PC-9 (cell line): ENCODE data around the gene MLN. TPM values are rescaled to one million over a fixed set of nuclear protein-coding genes. Genes with fewer than 3 reads are reported as not detected.

Source experiments
- BruUV-seq: library from RNA; stranded (reverse); fragments of 400-500 nt; replicated peaks from 2 replicates; lab custom pipeline; 2021; lab: Mats Ljungman, UMichigan
- CTCF ChIA-PET: fragments of 300-600 bp; sonication (Branson Sonifier 250); formaldehyde crosslinking; loops from one replicate; lab custom pipeline; 2022; ENCODE audit warnings: antibody characterized with exemption; lab: Charles Lee
- POLR2A ChIA-PET: fragments of 300-600 bp; sonication (Branson Sonifier 250); formaldehyde crosslinking; loops from one replicate; lab custom pipeline; 2022; ENCODE audit warnings: antibody characterized with exemption; ENCODE audit not compliant: unreplicated experiment; lab: Charles Lee
- DNase-seq, 2 experiments: peaks; one replicate each; pipeline versions ENCODE4 v3.0.0 to v3.0.0-alpha.2; 2015 to 2022; ENCODE audit warnings: mixed read lengths in 1 of 2
- H2AFZ ChIP-seq: fragments of 200-600 bp; sonication (generic); 2 replicates; pipeline ENCODE4 v1.8.1; 2017; ENCODE audit warnings: antibody characterized with exemption
- H3F3A ChIP-seq: fragments of 200-600 bp; sonication (generic); 2 replicates; pipeline ENCODE4 v1.8.1; 2017; ENCODE audit warnings: antibody characterized with exemption, mild to moderate bottlenecking, low read depth; ENCODE audit not compliant: insufficient read depth
- H3K27ac ChIP-seq: fragments of 200-600 bp; sonication (generic); 2 replicates; pipeline ENCODE4 v1.6.1; 2016; ENCODE audit warnings: mixed run types
- H3K27me3 ChIP-seq: fragments of 200-600 bp; sonication (generic); 2 replicates; pipeline ENCODE4 v1.6.1; 2016; ENCODE audit warnings: low read depth, mixed run types; ENCODE audit not compliant: insufficient read depth
- H3K36me3 ChIP-seq: fragments of 200-600 bp; sonication (generic); 2 replicates; pipeline ENCODE4 v1.6.1; 2016; ENCODE audit warnings: low read depth, mixed run types
- H3K4me1 ChIP-seq: fragments of 200-600 bp; sonication (generic); replicated peaks from 2 replicates; pipeline ENCODE4 v1.6.1; 2016; ENCODE audit warnings: mixed run types; ENCODE audit not compliant: insufficient read depth
- H3K4me2 ChIP-seq: fragments of 200-600 bp; sonication (generic); 2 replicates; pipeline ENCODE4 v1.6.1; 2017; ENCODE audit warnings: mixed run types
- H3K4me3 ChIP-seq: fragments of 200-600 bp; sonication (generic); 2 replicates; pipeline ENCODE4 v1.6.1; 2016; ENCODE audit warnings: mixed run types
- H3K79me2 ChIP-seq: fragments of 200-600 bp; sonication (generic); 2 replicates; pipeline ENCODE4 v1.6.1; 2017; ENCODE audit warnings: low read depth, mixed run types
- H3K9me2 ChIP-seq: fragments of 200-600 bp; sonication (generic); 2 replicates; pipeline ENCODE4 v1.8.1; 2017; ENCODE audit warnings: mild to moderate bottlenecking; ENCODE audit not compliant: insufficient read depth
- H3K9me3 ChIP-seq: fragments of 200-600 bp; sonication (generic); 2 replicates; pipeline ENCODE4 v1.8.1; 2016; ENCODE audit warnings: low read depth; ENCODE audit not compliant: insufficient read depth
- H4K20me1 ChIP-seq: fragments of 200-600 bp; sonication (generic); 2 replicates; pipeline ENCODE4 v1.8.1; 2017; ENCODE audit not compliant: insufficient read depth
- CTCF ChIP-seq: fragments of 200-600 bp; sonication (generic); conservative IDR thresholded peaks from 2 replicates; pipeline ENCODE4 v1.6.1; 2017; ENCODE audit warnings: mixed run types, antibody characterized with exemption, mild to moderate bottlenecking, moderate library complexity
- EZH2 ChIP-seq: fragments of 200-600 bp; sonication (generic); IDR thresholded peaks from 2 replicates; pipeline ENCODE4 v1.8.0; 2017; ENCODE audit warnings: antibody characterized with exemption, low read depth
- intact Hi-C: fragments of 100-400 bp; cut with micrococcal nuclease; formaldehyde crosslinking; loops from one replicate; pipeline ENCODE4 v1.10.0; 2022; ENCODE audit not compliant: unreplicated experiment
- total RNA-seq: library from RNA; stranded (reverse); gene quantifications from 2 replicates; pipeline ENCODE4 v1.2.3, GENCODE V29; 2021

Gene MLN
- total RNA-seq, 1 experiment from 2014 or later, result not detected

- H3F3A ChIP-seq, result peaks cover 29% of the 10 kb centered on the region
- no peak overlapping the region for H3K27ac ChIP-seq
- no TSS peak for BruUV-seq
- peaks cover 8% of the 10 kb centered on the region; the same call in 1 of the 2 replicates for H3K79me2 ChIP-seq
- no peaks in the 10 kb centered on the region for H3K27me3 ChIP-seq
- DNase-seq, result no peak
- intact Hi-C loops, result loop anchor here (5.0 kb wide), 1 partner anchor 575 kb away; the partner anchor contains the start of genes HSD17B8, RXRB and SLC39A7
- ChIA-PET POLR2A (no interaction called here), CTCF (no interaction called here)
- no peaks in the 10 kb centered on the region for H3K9me2 ChIP-seq
- no peak overlapping the region for H2AFZ ChIP-seq
- TF ChIP-seq CTCF (no peak), EZH2 (no peak)
- H3K9me3 ChIP-seq, result no peaks in the 10 kb centered on the region
- no peak overlapping the region for H3K4me2 ChIP-seq
- H3K4me1 ChIP-seq, result peaks cover 25% of the 10 kb centered on the region
- H3K4me3 ChIP-seq, result no peak overlapping the region
- no peaks in the 10 kb centered on the region; the same call in 1 of the 2 replicates for H4K20me1 ChIP-seq
- H3K36me3 ChIP-seq, result peaks cover 42% of the 10 kb centered on the region
Observed at GRCh38 chr6:33777398-33778388, 26.1 kb downstream of the MLN start.

GRCh38 chr6:33776764-33777163 lies 27.0 kb downstream of the MLN start:
- no peaks in the 10 kb centered on the region for H3K9me3 ChIP-seq

More at GRCh38 chr6:33776764-33777163, 27.0 kb downstream of the MLN start:
- Histone ChIP-seq H3K9me2 (no peaks in the 10 kb centered on the region), H3K27me3 (no peaks in the 10 kb centered on the region), H3K36me3 (peaks cover 42% of the 10 kb centered on the region), H3K4me1 (peaks cover 25% of the 10 kb centered on the region), H4K20me1 (peaks cover 5% of the 10 kb centered on the region; the same call in 1 of the 2 replicates), H3K79me2 (peaks cover 8% of the 10 kb centered on the region; the same call in 1 of the 2 replicates), H2AFZ (no peak overlapping the region), H3K4me2 (no peak overlapping the region), H3K27ac (no peak overlapping the region), H3K4me3 (no peak overlapping the region), H3F3A (peaks cover 29% of the 10 kb centered on the region)
- TF ChIP-seq EZH2 (no peak), CTCF (no peak)
- POLR2A ChIA-PET, result interaction anchor here (0.7 kb wide), 1 partner anchor 29 kb away, joined by 3 read pairs; no protein-coding TSS in a partner anchor
- CTCF ChIA-PET, result no interaction called here
- no peak for DNase-seq
- intact Hi-C loops, result loop anchor here (5.0 kb wide), 1 partner anchor 574 kb away; the partner anchor contains the start of genes HSD17B8, RXRB and SLC39A7
- no TSS peak for BruUV-seq
